Measurements from ENCODE around the gene ZNF280D.

- TF ChIP-seq EZH2 (IDR thresholded peaks at IDR 0.05; ENCODE audit: insufficient read depth, poor library complexity, severe bottlenecking) (no peak), EZH2phosphoT487 (IDR thresholded peaks at IDR 0.05; ENCODE audit: insufficient read depth, low read depth) (no peak)
Measured at GRCh38 chr15:56734013-56734635, 815 bp upstream of the ZNF280D start.

All from GM23248 (cell line).